ENCODE results near the gene ESYT2.

GRCh38 chr7:158710651-158711102, 118.6 kb downstream of the ESYT2 start:
- no peak for TF ChIP-seq CTCF (IDR thresholded peaks at IDR 0.05 in 2 of 3, conservative IDR thresholded peaks at IDR 0.05 in 1 of 3; ENCODE audit: borderline replicate concordance in 1 of 3, insufficient read depth in 1 of 3, low read depth in 2 of 3, low read length in 2 of 3)
- TF ChIP-seq POLR2A (IDR thresholded peaks at IDR 0.05; ENCODE audit: borderline replicate concordance, extremely low read depth, insufficient read depth, insufficient read length): no peak
- TF ChIP-seq CEBPB (IDR thresholded peaks at IDR 0.05; ENCODE audit: low read depth): no peak
- no peak for TF ChIP-seq POLR2AphosphoS5 (IDR thresholded peaks at IDR 0.05; ENCODE audit: low read depth, low read length)
- TF ChIP-seq RAD21 (IDR thresholded peaks at IDR 0.05; ENCODE audit: low read depth): no peak
- no peak for TF ChIP-seq YY1 (IDR thresholded peaks at IDR 0.05; ENCODE audit: extremely low read depth, insufficient replicate concordance, low read depth, low read length)
- TF ChIP-seq TCF7L2 (IDR thresholded peaks at IDR 0.05; ENCODE audit: borderline replicate concordance, extremely low read depth, insufficient read depth, insufficient read length): no peak
- no peak for TF ChIP-seq SP1 (IDR thresholded peaks at IDR 0.05; ENCODE audit: low read depth)
- TF ChIP-seq EGR1 (IDR thresholded peaks at IDR 0.05; ENCODE audit: low read depth): no peak
- no peak for TF ChIP-seq EZH2 (IDR thresholded peaks at IDR 0.05)
- TF ChIP-seq MAX (IDR thresholded peaks at IDR 0.05): no peak
- TF ChIP-seq, protein P1, sequence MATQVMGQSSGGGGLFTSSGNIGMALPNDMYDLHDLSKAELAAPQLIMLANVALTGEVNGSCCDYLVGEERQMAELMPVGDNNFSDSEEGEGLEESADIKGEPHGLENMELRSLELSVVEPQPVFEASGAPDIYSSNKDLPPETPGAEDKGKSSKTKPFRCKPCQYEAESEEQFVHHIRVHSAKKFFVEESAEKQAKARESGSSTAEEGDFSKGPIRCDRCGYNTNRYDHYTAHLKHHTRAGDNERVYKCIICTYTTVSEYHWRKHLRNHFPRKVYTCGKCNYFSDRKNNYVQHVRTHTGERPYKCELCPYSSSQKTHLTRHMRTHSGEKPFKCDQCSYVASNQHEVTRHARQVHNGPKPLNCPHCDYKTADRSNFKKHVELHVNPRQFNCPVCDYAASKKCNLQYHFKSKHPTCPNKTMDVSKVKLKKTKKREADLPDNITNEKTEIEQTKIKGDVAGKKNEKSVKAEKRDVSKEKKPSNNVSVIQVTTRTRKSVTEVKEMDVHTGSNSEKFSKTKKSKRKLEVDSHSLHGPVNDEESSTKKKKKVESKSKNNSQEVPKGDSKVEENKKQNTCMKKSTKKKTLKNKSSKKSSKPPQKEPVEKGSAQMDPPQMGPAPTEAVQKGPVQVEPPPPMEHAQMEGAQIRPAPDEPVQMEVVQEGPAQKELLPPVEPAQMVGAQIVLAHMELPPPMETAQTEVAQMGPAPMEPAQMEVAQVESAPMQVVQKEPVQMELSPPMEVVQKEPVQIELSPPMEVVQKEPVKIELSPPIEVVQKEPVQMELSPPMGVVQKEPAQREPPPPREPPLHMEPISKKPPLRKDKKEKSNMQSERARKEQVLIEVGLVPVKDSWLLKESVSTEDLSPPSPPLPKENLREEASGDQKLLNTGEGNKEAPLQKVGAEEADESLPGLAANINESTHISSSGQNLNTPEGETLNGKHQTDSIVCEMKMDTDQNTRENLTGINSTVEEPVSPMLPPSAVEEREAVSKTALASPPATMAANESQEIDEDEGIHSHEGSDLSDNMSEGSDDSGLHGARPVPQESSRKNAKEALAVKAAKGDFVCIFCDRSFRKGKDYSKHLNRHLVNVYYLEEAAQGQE (IDR thresholded peaks at IDR 0.05; ENCODE audit: low read depth): no peak
- no peak for TF ChIP-seq EZH2phosphoT487 (IDR thresholded peaks at IDR 0.05; ENCODE audit: borderline replicate concordance)
- no peak for TF ChIP-seq ZBTB33 (IDR thresholded peaks at IDR 0.05; ENCODE audit: extremely low read depth, insufficient replicate concordance, low read length)

All from HCT116 (cell line).